Peyer's patch (tissue), 4 donors: ENCODE measurements around the gene CRTAP. TPM values are rescaled to one million over a fixed set of nuclear protein-coding genes. Genes with fewer than 3 reads are reported as not detected.

Experiments
- DNase-seq, 3 donors: peaks; one replicate each; pipeline ENCODE4 v3.0.0-alpha.2; 2017 to 2019
- H3K27ac ChIP-seq, 4 donors: fragments of 200-600 bp; sonication (generic); one replicate each; pipeline ENCODE4 v1.5.1; 2016 to 2019
- H3K27me3 ChIP-seq, 2 donors: fragments of 200-600 bp; sonication (generic); one replicate each; pipeline ENCODE4 v1.5.1; 2019
- H3K36me3 ChIP-seq, 3 donors: fragments of 200-600 bp; sonication (generic); one replicate each; pipeline ENCODE4 v1.5.1; 2016 to 2019
- H3K4me1 ChIP-seq, 4 donors: fragments of 200-600 bp; sonication (generic); one replicate each; pipeline ENCODE4 v1.5.1; 2016 to 2019
- H3K4me3 ChIP-seq, 4 donors: fragments of 200-600 bp; sonication (generic); 1 replicate in 3 of 4; 2 replicates in 1 of 4; pipeline ENCODE4 v1.5.1; 2016 to 2019; ENCODE audit warnings: mild to moderate bottlenecking in 1 of 4
- H3K9me3 ChIP-seq, 4 donors: fragments of 200-600 bp; sonication (generic); one replicate each; pipeline ENCODE4 v1.5.1; 2016 to 2019; ENCODE audit warnings: mild to moderate bottlenecking in 1 of 4
- POLR2A ChIP-seq, 2 donors: fragments of 450-650 bp; IDR thresholded peaks; one replicate each; pipeline ENCODE4 v1.5.1; 2017; ENCODE audit warnings: antibody characterized with exemption in 2 of 2, mild to moderate bottlenecking in 2 of 2, moderate library complexity in 2 of 2
- small RNA-seq, 2 donors: library from RNA; depleted of rRNA; stranded (forward); fragments of <200 nt; gene quantifications; one replicate each; pipeline ENCODE3, GENCODE V24; 2016
- total RNA-seq, 4 donors: library from RNA; depleted of rRNA; stranded (reverse); fragments of >200 nt; gene quantifications; one replicate each; pipeline ENCODE4 v1.1.0, GENCODE V29; 2016
- TF ChIP-seq, protein P1 (sequence below), 6 experiments: fragments of 450-650 bp in 4 of 6; fragments of 200-600 bp in 2 of 6; sonication (generic) in 1 of 6; IDR thresholded peaks; one replicate each; pipeline ENCODE4 v1.5.1; 2017 to 2019; ENCODE audit warnings: antibody characterized with exemption in 6 of 6, mild to moderate bottlenecking in 3 of 6, moderate library complexity in 1 of 6

Gene CRTAP
- total RNA-seq, 4 donors from 2014 or later = 32.9 to 127 (median 46.4) TPM

DNA sequence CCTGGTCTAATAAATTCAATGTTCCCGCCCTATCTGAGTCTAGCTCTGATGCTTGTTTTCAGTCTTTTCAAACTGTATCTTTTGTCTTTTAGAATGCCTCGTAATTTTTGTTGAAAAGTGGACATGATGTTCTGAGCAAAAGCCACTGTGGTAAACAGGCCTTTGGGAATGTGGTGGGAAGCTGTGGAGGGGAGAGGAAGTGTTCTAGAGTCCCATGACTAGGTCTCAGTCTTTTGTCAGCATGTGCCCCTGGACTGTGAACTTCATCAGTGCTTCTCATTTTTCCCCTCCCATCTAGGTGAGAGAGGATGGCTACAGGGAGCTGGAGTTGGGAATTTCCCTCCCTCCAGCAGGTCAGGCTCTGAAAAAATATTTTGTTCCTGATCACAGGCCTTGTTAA is 71.0 kb downstream of the CRTAP start:
- H3K9me3 ChIP-seq = no peaks in the 10 kb centered on the region
- no peaks in the 10 kb centered on the region for H3K4me1 ChIP-seq
- DNase-seq = no peak
- H3K27me3 ChIP-seq = no peaks in the 10 kb centered on the region
- H3K27ac ChIP-seq = no peak overlapping the region
- TF ChIP-seq, protein P1, sequence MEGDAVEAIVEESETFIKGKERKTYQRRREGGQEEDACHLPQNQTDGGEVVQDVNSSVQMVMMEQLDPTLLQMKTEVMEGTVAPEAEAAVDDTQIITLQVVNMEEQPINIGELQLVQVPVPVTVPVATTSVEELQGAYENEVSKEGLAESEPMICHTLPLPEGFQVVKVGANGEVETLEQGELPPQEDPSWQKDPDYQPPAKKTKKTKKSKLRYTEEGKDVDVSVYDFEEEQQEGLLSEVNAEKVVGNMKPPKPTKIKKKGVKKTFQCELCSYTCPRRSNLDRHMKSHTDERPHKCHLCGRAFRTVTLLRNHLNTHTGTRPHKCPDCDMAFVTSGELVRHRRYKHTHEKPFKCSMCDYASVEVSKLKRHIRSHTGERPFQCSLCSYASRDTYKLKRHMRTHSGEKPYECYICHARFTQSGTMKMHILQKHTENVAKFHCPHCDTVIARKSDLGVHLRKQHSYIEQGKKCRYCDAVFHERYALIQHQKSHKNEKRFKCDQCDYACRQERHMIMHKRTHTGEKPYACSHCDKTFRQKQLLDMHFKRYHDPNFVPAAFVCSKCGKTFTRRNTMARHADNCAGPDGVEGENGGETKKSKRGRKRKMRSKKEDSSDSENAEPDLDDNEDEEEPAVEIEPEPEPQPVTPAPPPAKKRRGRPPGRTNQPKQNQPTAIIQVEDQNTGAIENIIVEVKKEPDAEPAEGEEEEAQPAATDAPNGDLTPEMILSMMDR (IDR thresholded peaks at IDR 0.05) = no peak
- no peak for TF ChIP-seq POLR2A (IDR thresholded peaks at IDR 0.05)
- no peak overlapping the region for H3K4me3 ChIP-seq
- H3K36me3 ChIP-seq = no peaks in the 10 kb centered on the region

DNA sequence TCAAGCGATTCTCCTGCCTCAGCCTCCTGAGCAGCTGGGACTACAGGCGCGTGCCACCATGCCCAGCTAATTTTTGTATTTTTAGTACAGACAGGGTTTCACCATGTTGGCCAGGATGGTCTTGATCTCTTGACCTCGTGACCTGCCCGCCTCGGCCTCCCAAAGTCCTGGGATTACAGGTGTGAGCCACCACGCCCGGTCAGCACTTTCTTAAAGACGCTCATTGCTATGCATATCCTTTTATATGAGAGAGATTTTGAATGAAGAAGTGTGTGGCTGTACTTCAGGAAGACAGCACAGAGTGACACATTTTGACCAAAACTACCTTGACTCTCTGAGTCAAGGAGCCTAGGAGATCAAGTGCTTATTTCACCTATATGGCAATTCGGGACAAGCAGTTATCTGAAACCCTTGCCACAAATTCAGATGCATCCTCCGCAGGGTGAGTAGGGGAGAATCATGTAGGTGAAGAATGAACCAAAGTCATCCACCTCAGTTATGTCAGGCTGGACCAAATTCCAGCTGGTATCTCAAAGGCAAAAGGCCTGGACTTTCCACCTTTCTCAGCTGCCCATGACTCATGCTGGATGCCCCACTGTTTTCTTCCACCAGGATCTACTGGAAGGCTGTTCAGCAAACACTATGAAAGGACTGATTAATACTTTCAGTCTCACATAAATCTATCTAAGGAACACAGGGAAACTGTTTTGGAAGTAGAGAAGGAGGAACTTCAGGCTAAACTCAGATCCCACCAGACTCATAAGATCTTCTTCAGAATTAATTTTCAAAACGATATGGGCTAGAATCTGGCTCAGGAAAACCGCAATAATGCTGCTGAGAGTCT is 72.9 kb downstream of the CRTAP start:
- TF ChIP-seq, protein P1 (IDR thresholded peaks at IDR 0.05) = no peak
- TF ChIP-seq POLR2A (IDR thresholded peaks at IDR 0.05) = no peak
- no peak overlapping the region for H3K27ac ChIP-seq
- no peaks in the 10 kb centered on the region for H3K36me3 ChIP-seq
- no peak overlapping the region for H3K4me3 ChIP-seq
- H3K4me1 ChIP-seq = no peaks in the 10 kb centered on the region
- H3K27me3 ChIP-seq = no peaks in the 10 kb centered on the region
- DNase-seq = no peak
- no peaks in the 10 kb centered on the region for H3K9me3 ChIP-seq

DNA sequence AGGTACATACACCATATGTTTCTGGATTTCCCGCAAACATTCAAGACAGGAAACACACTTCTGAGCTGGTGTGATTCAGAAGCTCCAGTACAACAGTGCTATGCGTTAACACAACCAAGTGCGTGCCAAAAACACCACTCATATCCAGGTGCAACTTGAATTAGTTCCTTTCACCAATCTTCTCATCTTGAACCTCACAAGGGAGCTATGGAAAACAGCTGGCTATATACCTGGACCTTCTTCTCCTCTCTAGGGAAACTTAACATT is 73.5 kb downstream of the CRTAP start:
- no peak overlapping the region for H3K27ac ChIP-seq
- H3K27me3 ChIP-seq = no peaks in the 10 kb centered on the region
- TF ChIP-seq, protein P1 (IDR thresholded peaks at IDR 0.05) = no peak
- no peak for TF ChIP-seq POLR2A (IDR thresholded peaks at IDR 0.05)
- no peaks in the 10 kb centered on the region for H3K9me3 ChIP-seq
- DNase-seq = no peak
- no peaks in the 10 kb centered on the region for H3K36me3 ChIP-seq
- no peak overlapping the region for H3K4me3 ChIP-seq
- H3K4me1 ChIP-seq = no peaks in the 10 kb centered on the region

DNA sequence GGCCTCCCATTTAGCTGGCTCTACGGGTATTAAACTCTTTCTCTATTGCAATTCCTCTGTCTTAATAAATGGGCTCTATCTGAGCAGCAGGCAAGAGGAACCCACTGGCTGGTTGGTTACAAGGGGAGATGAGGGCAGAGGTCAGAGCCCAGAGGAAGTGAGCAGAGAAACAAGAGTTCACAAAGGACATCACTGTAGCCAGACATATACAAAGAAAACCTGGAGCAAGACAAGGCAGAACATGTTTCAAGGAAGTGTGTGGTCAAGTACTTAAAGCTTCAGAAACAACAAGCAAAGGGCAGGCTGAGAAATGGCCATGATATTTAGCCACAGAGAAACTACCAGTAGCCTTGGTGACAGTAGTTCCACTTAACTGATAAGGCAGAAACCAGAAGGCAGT is 80.5 kb downstream of the CRTAP start:
- no peak for TF ChIP-seq POLR2A (IDR thresholded peaks at IDR 0.05)
- TF ChIP-seq, protein P1 (IDR thresholded peaks at IDR 0.05) = no peak
- Histone ChIP-seq H3K27ac (no peak overlapping the region), H3K27me3 (no peaks in the 10 kb centered on the region), H3K36me3 (no peaks in the 10 kb centered on the region), H3K9me3 (no peaks in the 10 kb centered on the region), H3K4me1 (no peaks in the 10 kb centered on the region), H3K4me3 (no peak overlapping the region)
- no peak for DNase-seq

DNA sequence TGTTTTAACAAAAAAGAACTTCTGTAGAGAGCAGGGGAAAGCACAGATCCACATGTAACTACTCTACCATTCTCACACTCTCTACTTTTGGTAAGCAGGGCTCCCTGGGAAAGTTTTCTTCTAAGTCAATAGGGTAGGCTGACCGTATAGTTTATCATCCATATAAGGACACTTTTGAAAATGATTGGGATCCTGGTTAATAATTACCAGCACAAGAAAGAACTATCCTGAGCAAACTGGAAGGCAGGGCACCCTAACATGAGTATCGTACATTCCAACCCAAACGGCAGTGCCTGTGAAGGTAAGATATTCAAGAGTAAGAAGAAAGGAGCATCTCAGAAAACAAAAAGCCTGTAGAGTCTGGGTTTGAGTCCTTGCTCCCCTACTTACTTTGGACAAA is 82.7 kb downstream of the CRTAP start:
- H3K36me3 ChIP-seq = no peaks in the 10 kb centered on the region
- no peak for DNase-seq
- no peaks in the 10 kb centered on the region for H3K27me3 ChIP-seq
- H3K27ac ChIP-seq = no peak overlapping the region
- no peaks in the 10 kb centered on the region for H3K4me1 ChIP-seq
- H3K9me3 ChIP-seq = no peaks in the 10 kb centered on the region
- no peak for TF ChIP-seq POLR2A (IDR thresholded peaks at IDR 0.05)
- TF ChIP-seq, protein P1 (IDR thresholded peaks at IDR 0.05) = no peak
- no peak overlapping the region for H3K4me3 ChIP-seq

Small RNA genes lying within 50 kb of the gene (small RNA-seq; reads per million reads assigned to genes)
- gene AC123900.1 = 0 reads per million in 2 donors
- gene RN7SL296P = 0 reads per million in 2 donors
- 0 to 0.51 reads per million in 2 donors for gene SUMO2P10

Other genes with a start within 250 kb of the CRTAP start
- not detected for gene CCR4, start 162.4 kb upstream of the CRTAP start, total RNA-seq
- gene GLB1, start 16.9 kb upstream of the CRTAP start, total RNA-seq = 100 to 1,000 TPM in 1 of 4 donors, 10 to 100 TPM in 3; 59.4 to 179 (median 66.7) TPM
- gene TMPPE, start 16.9 kb upstream of the CRTAP start, total RNA-seq = 10 to 100 TPM in 3 of 4 donors, 1 to 10 TPM in 1; 3.3 to 19.8 (median 18.2) TPM
- under 1 TPM in 3 of 4 donors, not detected in 1; 0.18 to 0.85 (median 0.40) TPM for gene SUSD5, start 104.8 kb downstream of the CRTAP start, total RNA-seq
- 1 to 10 TPM in 3 of 4 donors, not detected in 1; 1.2 to 4.7 (median 1.2) TPM for gene FBXL2, start 163.4 kb downstream of the CRTAP start, total RNA-seq